VCaP (cell line): ENCODE results near the gene CHD5.

Experiments
- H3K27ac ChIP-seq: fragments of 450-650 bp; 2 replicates; pipeline ENCODE4 v1.5.1; 2017
- TF ChIP-seq, protein P1 (sequence below): fragments of 450-650 bp; conservative IDR thresholded peaks from 2 replicates; pipeline ENCODE4 v1.5.1; 2017; ENCODE audit warnings: mild to moderate bottlenecking, moderate library complexity

Gene CHD5

DNA sequence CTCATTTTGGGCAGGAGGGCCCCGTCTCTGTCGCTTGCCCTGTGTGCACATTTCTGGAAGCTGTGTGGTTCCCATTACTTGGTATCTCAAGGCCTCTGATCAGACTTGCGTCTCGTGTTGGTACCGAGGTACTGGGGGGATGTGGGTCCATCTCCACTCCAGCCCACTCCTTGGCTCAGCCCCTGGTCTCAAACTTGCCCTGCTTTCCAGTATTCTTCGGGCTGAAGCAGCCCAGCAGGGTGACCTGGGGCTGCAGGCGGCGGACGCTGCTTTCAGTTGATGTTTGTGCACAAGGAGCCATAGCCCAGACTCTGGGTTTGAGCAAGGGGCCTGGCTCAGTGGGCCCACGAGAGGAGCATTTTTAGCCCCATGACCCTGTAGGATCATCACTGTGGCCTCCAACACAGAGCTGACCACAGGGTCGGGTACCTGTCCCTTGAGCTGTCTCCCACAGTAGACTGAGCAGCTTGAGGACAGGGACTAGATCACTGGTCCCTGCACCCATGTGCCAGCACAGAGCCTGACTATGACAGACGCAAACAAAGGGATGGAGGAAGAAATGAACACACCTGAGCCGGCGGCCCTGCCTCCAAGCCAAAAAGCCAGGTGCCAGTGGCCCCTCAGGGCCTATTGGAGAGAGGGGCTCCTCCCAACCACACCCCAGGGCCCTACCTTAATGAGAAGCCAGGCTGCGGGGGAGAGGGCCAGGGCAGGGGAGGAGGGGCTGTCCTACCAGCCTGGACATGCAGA lies 46.8 kb downstream of the CHD5 start:
- TF ChIP-seq, protein P1, sequence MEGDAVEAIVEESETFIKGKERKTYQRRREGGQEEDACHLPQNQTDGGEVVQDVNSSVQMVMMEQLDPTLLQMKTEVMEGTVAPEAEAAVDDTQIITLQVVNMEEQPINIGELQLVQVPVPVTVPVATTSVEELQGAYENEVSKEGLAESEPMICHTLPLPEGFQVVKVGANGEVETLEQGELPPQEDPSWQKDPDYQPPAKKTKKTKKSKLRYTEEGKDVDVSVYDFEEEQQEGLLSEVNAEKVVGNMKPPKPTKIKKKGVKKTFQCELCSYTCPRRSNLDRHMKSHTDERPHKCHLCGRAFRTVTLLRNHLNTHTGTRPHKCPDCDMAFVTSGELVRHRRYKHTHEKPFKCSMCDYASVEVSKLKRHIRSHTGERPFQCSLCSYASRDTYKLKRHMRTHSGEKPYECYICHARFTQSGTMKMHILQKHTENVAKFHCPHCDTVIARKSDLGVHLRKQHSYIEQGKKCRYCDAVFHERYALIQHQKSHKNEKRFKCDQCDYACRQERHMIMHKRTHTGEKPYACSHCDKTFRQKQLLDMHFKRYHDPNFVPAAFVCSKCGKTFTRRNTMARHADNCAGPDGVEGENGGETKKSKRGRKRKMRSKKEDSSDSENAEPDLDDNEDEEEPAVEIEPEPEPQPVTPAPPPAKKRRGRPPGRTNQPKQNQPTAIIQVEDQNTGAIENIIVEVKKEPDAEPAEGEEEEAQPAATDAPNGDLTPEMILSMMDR = no peak
- H3K27ac ChIP-seq = no peak overlapping the region

DNA sequence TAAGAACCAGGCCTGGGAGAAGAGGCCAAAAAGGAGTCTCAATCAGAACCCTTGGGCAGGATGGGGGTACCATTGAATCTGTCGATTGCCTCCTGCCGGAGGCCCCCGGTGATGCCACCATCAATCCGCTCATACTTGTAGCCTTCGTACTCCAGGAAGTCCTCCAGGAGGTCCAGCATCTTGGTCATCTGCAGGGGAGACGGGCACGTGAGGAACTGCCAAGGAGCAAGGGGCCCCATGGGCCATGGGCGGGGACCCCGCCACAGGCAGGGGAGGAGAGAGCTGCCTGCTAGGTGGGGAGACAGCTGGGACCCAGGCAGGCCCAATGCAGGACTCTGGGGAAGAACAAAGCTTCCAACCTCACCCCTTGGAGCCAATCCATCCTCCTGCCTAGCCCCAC lies 48.6 kb downstream of the CHD5 start:
- H3K27ac ChIP-seq = no peak overlapping the region
- TF ChIP-seq, protein P1 = no peak

DNA sequence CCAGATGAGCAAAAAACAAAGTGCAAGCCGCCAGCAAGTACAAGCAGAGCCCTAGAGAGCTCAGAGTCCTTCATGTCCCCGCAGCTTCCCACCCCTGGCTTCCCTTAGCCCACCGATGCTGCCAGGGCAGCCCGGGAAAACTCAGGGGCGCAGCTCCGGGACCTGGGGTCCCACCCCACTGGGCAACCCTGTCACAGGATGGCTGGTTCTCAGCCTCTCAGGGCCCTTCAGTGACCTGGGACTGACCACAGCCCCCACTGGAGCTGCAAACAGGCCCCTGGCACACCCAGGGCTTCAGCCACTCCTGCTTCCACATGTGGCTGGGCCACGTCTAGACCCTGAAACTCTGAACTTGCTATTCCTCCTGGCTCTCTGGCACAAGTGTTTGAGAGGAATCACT lies 49.5 kb downstream of the CHD5 start:
- no peak overlapping the region for H3K27ac ChIP-seq
- TF ChIP-seq, protein P1 = no peak

DNA sequence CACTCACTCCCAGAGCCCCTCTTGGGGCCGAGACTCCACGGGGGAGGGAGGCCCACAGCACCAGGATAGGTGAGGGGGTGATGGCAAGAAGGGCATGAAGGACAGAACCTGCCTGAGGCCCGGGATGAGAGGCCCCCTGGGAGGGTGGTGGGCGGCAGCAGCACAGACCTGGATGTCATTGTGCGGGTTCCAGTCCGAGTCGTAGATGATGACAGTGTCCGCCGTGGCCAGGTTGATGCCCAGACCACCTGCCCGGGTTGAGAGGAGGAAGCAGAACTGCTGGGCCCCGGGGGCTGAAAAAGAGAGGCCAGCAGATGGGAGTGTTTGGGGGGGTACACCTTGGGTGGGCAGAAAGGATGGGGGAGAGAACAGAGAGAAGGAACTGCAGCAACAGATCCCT lies 50.1 kb downstream of the CHD5 start:
- no peak overlapping the region for H3K27ac ChIP-seq
- TF ChIP-seq, protein P1 = no peak

DNA sequence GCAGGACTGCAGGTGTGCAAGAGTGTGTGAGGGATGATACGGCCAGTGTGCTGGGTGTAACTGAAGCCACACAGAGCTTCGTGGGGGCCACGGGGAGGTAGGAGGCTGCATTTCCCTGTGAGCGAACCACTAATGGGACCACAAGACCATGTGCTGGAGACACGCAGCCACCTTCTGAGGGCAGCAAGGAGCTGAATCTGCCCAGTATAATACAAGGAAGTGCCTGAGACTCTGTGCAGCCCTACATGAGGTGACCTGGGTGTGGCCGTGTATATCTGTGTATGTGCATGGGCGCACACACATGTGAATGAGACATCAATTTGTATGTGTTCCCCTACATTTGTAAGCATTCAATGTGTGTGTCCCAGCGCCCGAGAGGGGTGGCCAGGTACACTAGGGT lies 50.8 kb downstream of the CHD5 start:
- no peak overlapping the region for H3K27ac ChIP-seq

DNA sequence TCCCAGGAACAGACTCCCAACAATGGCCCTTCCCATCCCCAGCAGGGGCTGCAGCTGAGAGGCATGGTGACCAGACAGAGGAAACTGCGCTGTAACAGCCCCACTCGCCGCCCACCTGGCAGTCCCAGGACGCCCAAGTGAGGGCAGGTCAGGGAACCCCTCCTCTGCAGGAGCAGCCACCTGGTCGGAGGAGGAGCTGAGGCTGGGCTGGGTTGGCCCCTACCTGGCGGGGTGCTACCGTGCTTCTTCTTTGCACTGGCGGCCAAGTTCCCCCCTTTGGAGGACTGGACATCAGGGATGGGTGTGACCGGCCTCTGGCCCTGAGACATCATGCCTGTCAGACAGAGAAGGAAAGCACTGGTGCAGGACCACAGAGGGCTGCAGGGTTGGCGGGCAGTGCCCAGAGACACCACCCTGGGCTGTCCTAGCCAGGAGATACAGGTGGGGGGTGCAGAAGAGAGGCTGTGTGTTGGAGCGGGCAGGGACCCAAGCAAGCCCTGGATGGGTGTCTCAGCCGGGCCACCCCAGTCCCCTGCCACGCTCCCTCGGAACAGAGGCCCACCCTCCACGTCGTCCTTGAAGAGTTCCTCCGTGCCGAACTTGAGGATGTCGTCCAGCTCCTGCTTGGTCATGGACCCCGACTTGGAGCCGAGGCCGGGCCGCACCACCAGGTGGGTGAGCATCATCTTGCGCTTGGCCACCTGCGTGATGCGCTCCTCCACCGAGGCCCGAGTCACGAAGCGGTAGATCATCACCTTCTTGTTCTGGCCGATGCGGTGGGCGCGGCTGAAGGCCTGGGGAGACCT lies 51.6 kb downstream of the CHD5 start:
- TF ChIP-seq, protein P1 = no peak
- peak overlapping the region; percentile 54; the same call in 1 of the 2 replicates for H3K27ac ChIP-seq

More for the DNA sequence above, 50.8 kb downstream of the CHD5 start:
- TF ChIP-seq, protein P1 = no peak

DNA sequence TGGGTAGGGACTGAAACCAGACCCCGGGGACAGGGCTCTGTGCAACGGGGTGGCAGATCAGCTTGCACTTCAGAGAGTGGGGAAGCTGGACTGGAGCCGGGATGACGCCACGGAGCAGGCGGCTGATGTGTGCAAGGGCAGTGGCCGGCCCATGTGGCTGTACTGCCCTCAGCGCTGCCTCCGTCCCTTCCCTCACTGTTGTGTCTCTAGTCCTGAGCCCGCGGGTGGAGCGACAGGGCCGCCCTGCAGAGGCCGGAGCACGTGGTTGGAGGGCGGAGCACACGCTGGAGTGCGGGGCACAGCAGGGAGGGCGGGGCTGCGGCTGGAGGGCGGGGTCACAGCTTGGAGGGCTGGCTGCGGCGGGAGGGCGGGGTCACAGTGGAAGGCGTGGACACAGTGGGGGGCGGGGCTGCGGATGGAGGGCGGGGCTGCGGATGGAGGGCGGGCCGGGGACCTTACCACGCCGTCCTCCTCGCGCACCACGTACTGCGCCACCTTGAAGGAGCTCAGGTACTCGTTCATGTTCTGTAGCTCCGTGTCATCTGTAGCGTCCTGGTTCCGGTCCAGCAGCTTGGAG lies 52.4 kb downstream of the CHD5 start:
- TF ChIP-seq, protein P1 = no peak
- H3K27ac ChIP-seq = peak overlapping the region; percentile 54; the same call in 1 of the 2 replicates
